GM19438 (cell line): ENCODE measurements around the gene HDAC11.
"Not testable (repeated sequence)": the region's sequence is repeated elsewhere in the genome, so short reads cannot be mapped to it uniquely, and the experiment has no call there.

ENCODE experiments used
- ATAC-seq: cut with Tn5 transposase; IDR thresholded peaks from one replicate; pipeline ENCODE4 v1.9.1; 2021; ENCODE audit warnings: low read depth; ENCODE audit not compliant: unreplicated experiment

HDAC11 gene

GRCh38 chr3:13466781-13467180 lies 13.3 kb upstream of the HDAC11 start:
- ATAC-seq = no peak

GRCh38 chr3:13470894-13471574 lies 9.1 kb upstream of the HDAC11 start:
- no peak for ATAC-seq

- ATAC-seq = no peak
Measured at GRCh38 chr3:13472286-13472685, 7.8 kb upstream of the HDAC11 start.

- no peak for ATAC-seq
Measured at GRCh38 chr3:13473020-13473419, 7.1 kb upstream of the HDAC11 start.

GRCh38 chr3:13474021-13474420 lies 6.1 kb upstream of the HDAC11 start:
- ATAC-seq = no peak

GRCh38 chr3:13474776-13475303 lies 5.3 kb upstream of the HDAC11 start:
- ATAC-seq = no peak

GRCh38 chr3:13475871-13476590 lies 4.1 kb upstream of the HDAC11 start:
- ATAC-seq = no peak

GRCh38 chr3:13477943-13478342 lies 2.2 kb upstream of the HDAC11 start:
- no peak for ATAC-seq

- ATAC-seq = no peak
Measured at GRCh38 chr3:13479332-13479581, 849 bp upstream of the HDAC11 start.

GRCh38 chr3:13480340-13481318 lies 523 bp downstream of the HDAC11 start:
- ATAC-seq = peak; percentile 37

- no peak for ATAC-seq
Measured at GRCh38 chr3:13482106-13482690, 2.1 kb downstream of the HDAC11 start.

GRCh38 chr3:13483286-13483685 lies 3.2 kb downstream of the HDAC11 start:
- ATAC-seq = no peak

- no peak for ATAC-seq
Measured at GRCh38 chr3:13483988-13484695, 4.0 kb downstream of the HDAC11 start.

- ATAC-seq = no peak
Measured at GRCh38 chr3:13484851-13485590, 4.9 kb downstream of the HDAC11 start.

- ATAC-seq = not testable (repeated sequence)
Measured at GRCh38 chr3:13485630-13486562, 5.8 kb downstream of the HDAC11 start.

GRCh38 chr3:13487403-13487802 lies 7.3 kb downstream of the HDAC11 start:
- ATAC-seq = no peak

GRCh38 chr3:13491206-13491974 lies 11.3 kb downstream of the HDAC11 start:
- ATAC-seq = no peak

GRCh38 chr3:13492048-13492447 lies 11.9 kb downstream of the HDAC11 start:
- ATAC-seq = no peak
